Sigmoid colon (tissue), 7 donors: ENCODE data around the gene AUTS2. TPM values are rescaled to one million over a fixed set of nuclear protein-coding genes. Genes with fewer than 3 reads are reported as not detected.

Experiments used
- DNase-seq: peaks from one replicate; pipeline ENCODE4 v3.0.0-alpha.2; 2019
- H3K27ac ChIP-seq, 4 donors: fragments of 200-600 bp; sonication (generic); one replicate each; pipeline ENCODE4 v1.5.1; 2016 to 2019; ENCODE audit warnings: mild to moderate bottlenecking in 1 of 4
- H3K27me3 ChIP-seq, 3 donors: fragments of 200-600 bp; sonication (generic); one replicate each; pipeline ENCODE4 v1.5.1; 2019; ENCODE audit warnings: mild to moderate bottlenecking in 1 of 3
- H3K36me3 ChIP-seq, 4 donors: fragments of 200-600 bp; sonication (generic); one replicate each; pipeline ENCODE4 v1.5.1; 2016 to 2019
- H3K4me1 ChIP-seq, 4 donors: fragments of 200-600 bp; sonication (generic); one replicate each; pipeline ENCODE4 v1.5.1; 2017 to 2019
- H3K4me3 ChIP-seq, 4 donors: fragments of 200-600 bp; sonication (generic); one replicate each; pipeline ENCODE4 v1.5.1; 2017 to 2019; ENCODE audit warnings: mild to moderate bottlenecking in 2 of 4, moderate library complexity in 1 of 4
- H3K9me3 ChIP-seq, 4 donors: fragments of 200-600 bp in 3 of 4; sonication (generic) in 3 of 4; one replicate each; pipeline versions ENCODE4 v1.5.1 to v1.6.1; 2013 to 2019
- EP300 ChIP-seq, 4 donors: sonication (generic); formaldehyde crosslinking; IDR thresholded peaks; one replicate each; pipeline ENCODE4 v1.6.1; 2017; ENCODE audit warnings: antibody characterized with exemption in 4 of 4
- POLR2A ChIP-seq, 2 donors: fragments of 450-650 bp; IDR thresholded peaks; one replicate each; pipeline ENCODE4 v1.6.1; 2016; ENCODE audit warnings: antibody characterized with exemption in 2 of 2, mild to moderate bottlenecking in 2 of 2, moderate library complexity in 2 of 2
- POLR2AphosphoS5 ChIP-seq, 4 donors: sonication (generic); formaldehyde crosslinking; IDR thresholded peaks; one replicate each; pipeline ENCODE4 v1.6.1; 2017; ENCODE audit warnings: antibody characterized with exemption in 4 of 4
- WGBS, 2 donors: extraction: QIAGEN DNeasy Blood & Tissue Kit; methylation state at CpG; one replicate each; pipeline ENCODE4 v1.1.7; 2013; 5-methylcytosine and 5-hydroxymethylcytosine counted together
- intact Hi-C: fragments of 100-400 bp; cut with DNase I; formaldehyde crosslinking; loops from one replicate; pipeline ENCODE4 v1.15.1; 2023
- polyA plus RNA-seq, 3 donors: library from polyadenylated mRNA; stranded (reverse); fragments of 200-250 nt; gene quantifications; one replicate each; pipeline ENCODE4 v1.2.3, GENCODE V29; 2013
- total RNA-seq, 4 donors: library from RNA; depleted of rRNA; stranded (reverse); fragments of >200 nt; gene quantifications; one replicate each; pipeline ENCODE4 v1.1.0, GENCODE V29; 2016
- TF ChIP-seq, protein P1 (sequence below), 4 experiments: fragments of 450-650 bp in 3 of 4; fragments of 200-600 bp in 1 of 4; IDR thresholded peaks; one replicate each; pipeline ENCODE4 v1.5.1; 2016 to 2019; ENCODE audit warnings: antibody characterized with exemption in 4 of 4, mild to moderate bottlenecking in 3 of 4, moderate library complexity in 2 of 4
- donor health status: healthy with polysubstance abuse.
- donor health status: Bipolar disorder and iron deficiency.
- donor health status: healthy.

AUTS2 gene
- total and polyA plus RNA-seq, 7 donors, result 3.6 to 55.7 (median 25.5) TPM

DNA sequence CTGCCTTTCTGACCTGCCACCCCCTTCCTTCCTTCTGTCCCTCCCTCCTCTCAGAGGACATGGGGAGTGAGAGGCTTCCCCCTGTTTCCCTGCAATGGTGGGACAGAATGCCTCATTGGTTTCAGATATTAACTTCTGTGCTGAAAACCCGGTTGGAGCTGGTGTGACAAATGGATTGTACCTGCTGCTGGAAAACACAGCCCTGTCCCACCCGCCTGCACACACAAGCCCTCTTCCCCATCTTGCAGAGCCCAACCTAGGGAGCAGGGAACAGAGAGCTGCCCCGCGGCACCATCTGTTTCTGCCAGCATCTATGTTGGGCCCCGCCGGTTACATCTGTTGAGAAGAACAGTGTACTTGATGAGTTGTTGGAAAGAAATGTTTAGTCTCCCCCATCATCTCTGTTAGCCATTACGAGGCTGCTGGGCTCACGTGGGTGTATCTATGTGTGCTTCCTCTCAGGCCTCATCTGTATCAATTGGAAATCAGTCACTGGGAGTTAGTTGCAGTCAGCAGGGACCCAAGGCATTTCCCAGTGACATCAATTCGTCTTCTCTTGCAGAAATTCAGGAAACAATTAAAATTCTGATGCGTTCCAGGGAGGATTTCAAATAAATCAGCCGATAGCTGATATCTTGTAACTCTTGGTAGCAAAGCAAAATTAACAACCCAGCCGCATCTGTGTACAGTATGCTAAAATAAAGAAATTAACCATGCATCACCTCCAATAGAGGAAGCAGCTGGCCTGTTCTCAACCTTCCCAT lies 808.1 kb downstream of the AUTS2 start:
- TF ChIP-seq EP300 (IDR thresholded peaks at IDR 0.05) (no peak), POLR2AphosphoS5 (IDR thresholded peaks at IDR 0.05) (no peak), POLR2A (IDR thresholded peaks at IDR 0.05) (no peak)
- TF ChIP-seq, protein P1, sequence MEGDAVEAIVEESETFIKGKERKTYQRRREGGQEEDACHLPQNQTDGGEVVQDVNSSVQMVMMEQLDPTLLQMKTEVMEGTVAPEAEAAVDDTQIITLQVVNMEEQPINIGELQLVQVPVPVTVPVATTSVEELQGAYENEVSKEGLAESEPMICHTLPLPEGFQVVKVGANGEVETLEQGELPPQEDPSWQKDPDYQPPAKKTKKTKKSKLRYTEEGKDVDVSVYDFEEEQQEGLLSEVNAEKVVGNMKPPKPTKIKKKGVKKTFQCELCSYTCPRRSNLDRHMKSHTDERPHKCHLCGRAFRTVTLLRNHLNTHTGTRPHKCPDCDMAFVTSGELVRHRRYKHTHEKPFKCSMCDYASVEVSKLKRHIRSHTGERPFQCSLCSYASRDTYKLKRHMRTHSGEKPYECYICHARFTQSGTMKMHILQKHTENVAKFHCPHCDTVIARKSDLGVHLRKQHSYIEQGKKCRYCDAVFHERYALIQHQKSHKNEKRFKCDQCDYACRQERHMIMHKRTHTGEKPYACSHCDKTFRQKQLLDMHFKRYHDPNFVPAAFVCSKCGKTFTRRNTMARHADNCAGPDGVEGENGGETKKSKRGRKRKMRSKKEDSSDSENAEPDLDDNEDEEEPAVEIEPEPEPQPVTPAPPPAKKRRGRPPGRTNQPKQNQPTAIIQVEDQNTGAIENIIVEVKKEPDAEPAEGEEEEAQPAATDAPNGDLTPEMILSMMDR (IDR thresholded peaks at IDR 0.05), result no peak
- no peaks in the 10 kb centered on the region for H3K9me3 ChIP-seq
- no peaks in the 10 kb centered on the region for H3K27me3 ChIP-seq
- WGBS, 2 donors, result 82 to 92% methylated on average over 12 of the region's 12 CpGs
- no peak for DNase-seq
- H3K4me1 ChIP-seq, result peaks cover 0 to 14% (median 6%) of the 10 kb centered on the region in 4 donors
- H3K27ac ChIP-seq, result no peak overlapping the region
- intact Hi-C loops, result no loop called here
- no peak overlapping the region for H3K4me3 ChIP-seq
- no peaks in the 10 kb centered on the region for H3K36me3 ChIP-seq

GRCh38 chr7:70406950-70407209 lies 808.6 kb downstream of the AUTS2 start:
- H3K27me3 ChIP-seq, result no peaks in the 10 kb centered on the region
- DNase-seq, result no peak
- H3K9me3 ChIP-seq, result no peaks in the 10 kb centered on the region
- H3K4me3 ChIP-seq, result no peak overlapping the region
- 89 to 97% methylated on average over 4 of the region's 4 CpGs for WGBS, 2 donors
- TF ChIP-seq EP300 (IDR thresholded peaks at IDR 0.05) (no peak), POLR2AphosphoS5 (IDR thresholded peaks at IDR 0.05) (no peak), POLR2A (IDR thresholded peaks at IDR 0.05) (no peak)
- TF ChIP-seq, protein P1 (IDR thresholded peaks at IDR 0.05), result no peak
- H3K27ac ChIP-seq, result no peak overlapping the region
- H3K36me3 ChIP-seq, result no peaks in the 10 kb centered on the region
- peaks cover 0 to 14% (median 6%) of the 10 kb centered on the region in 4 donors for H3K4me1 ChIP-seq
- intact Hi-C loops, result no loop called here

DNA sequence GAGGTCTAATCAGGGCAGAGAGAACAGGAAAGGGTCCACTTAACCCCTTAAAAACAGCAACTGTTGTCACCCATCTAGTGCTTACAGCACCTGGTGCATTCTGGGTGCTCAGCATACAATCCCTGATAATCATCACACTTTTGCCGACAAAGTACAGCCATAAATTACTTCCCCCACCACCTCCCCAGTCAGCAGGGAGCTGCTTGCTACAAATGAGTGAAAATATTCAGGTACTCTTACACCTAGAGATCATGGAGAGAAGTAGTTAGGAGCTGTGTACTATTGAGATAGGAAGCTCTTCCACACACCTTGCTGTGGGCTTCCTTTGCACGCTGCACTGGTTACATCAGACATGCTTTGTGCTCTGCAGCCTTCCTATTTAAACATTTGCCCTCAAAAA lies 810.2 kb downstream of the AUTS2 start:
- no peaks in the 10 kb centered on the region for H3K36me3 ChIP-seq
- no peak overlapping the region for H3K4me3 ChIP-seq
- H3K9me3 ChIP-seq, result no peaks in the 10 kb centered on the region
- peaks cover 0 to 6% (median 2%) of the 10 kb centered on the region in 4 donors for H3K4me1 ChIP-seq
- H3K27ac ChIP-seq, result no peak overlapping the region
- TF ChIP-seq POLR2A (IDR thresholded peaks at IDR 0.05) (no peak), EP300 (IDR thresholded peaks at IDR 0.05) (no peak), POLR2AphosphoS5 (IDR thresholded peaks at IDR 0.05) (no peak)
- TF ChIP-seq, protein P1 (IDR thresholded peaks at IDR 0.05), result no peak
- no peak for DNase-seq
- 59 to 76% methylated on average over 2 of the region's 2 CpGs for WGBS, 2 donors
- intact Hi-C loops, result no loop called here
- H3K27me3 ChIP-seq, result no peaks in the 10 kb centered on the region

GRCh38 chr7:70408891-70409290 lies 810.6 kb downstream of the AUTS2 start:
- Histone ChIP-seq H3K4me3 (no peak overlapping the region), H3K4me1 (peaks cover 0 to 2% (median 0%) of the 10 kb centered on the region in 4 donors), H3K27me3 (no peaks in the 10 kb centered on the region), H3K36me3 (no peaks in the 10 kb centered on the region), H3K9me3 (no peaks in the 10 kb centered on the region), H3K27ac (no peak overlapping the region)
- TF ChIP-seq POLR2AphosphoS5 (IDR thresholded peaks at IDR 0.05) (no peak), EP300 (IDR thresholded peaks at IDR 0.05) (no peak), POLR2A (IDR thresholded peaks at IDR 0.05) (no peak)
- TF ChIP-seq, protein P1 (IDR thresholded peaks at IDR 0.05), result no peak
- no peak for DNase-seq
- 92 to 94% methylated on average over 3 of the region's 3 CpGs for WGBS, 2 donors
- intact Hi-C loops, result no loop called here
